ENCODE results near the gene KRT85.
A peak's percentile ranks its signal among the peaks of the same experiment; 100 is the strongest.

Gene KRT85

GRCh38 chr12:52364901-52365489 is 2.3 kb downstream of the KRT85 start:
- no peak for DNase-seq

DNA sequence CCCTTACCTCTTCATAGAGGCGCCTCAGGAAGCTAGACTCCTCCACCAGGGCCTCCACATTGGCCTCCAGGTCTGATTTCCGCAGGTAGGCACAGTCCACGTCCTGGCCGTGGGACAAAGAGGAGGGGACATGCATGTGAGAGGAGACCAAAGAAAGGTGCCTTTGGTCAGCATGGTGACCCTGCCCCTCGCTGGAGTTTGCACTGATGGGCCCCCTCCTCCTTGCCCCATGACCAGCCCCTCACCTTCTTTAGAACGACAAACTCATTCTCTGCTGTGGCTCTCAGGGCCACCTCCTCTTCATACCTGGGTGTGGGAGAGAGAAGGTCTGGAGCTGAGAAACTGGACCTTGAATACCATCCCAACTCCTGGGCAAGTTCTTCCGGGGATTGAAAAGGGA is 3.2 kb downstream of the KRT85 start:
- DNase-seq, result no peak

DNA sequence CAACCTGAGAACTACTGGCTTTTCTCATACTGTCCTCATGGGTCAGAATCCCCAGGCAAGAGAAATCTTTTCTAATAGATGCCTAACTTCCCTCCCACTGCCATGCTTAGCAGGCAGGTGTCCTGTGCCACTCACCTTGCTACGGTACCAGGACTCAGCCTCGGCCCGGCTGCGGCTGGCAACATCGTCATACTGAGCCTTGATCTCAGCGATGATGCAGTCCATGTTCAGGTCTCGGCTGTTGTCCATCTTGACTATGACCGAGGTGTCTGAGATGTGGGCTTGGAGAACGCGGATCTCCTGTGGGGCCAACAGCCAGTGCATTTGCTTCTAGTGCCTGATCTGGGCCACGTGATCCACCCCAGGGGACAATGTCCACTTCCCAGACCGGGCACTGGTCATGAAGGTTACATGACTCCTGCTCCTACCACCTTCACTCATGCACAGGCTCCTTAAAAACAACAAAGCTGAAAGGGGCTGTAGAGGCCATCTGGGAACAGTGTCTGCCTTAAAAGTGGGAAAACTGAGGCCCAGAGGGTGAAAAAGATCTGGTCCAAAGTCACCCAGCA is 4.1 kb downstream of the KRT85 start:
- DNase-seq, result no peak

- no peak for DNase-seq
Measured at GRCh38 chr12:52362118-52362726, 5.1 kb downstream of the KRT85 start.

DNA sequence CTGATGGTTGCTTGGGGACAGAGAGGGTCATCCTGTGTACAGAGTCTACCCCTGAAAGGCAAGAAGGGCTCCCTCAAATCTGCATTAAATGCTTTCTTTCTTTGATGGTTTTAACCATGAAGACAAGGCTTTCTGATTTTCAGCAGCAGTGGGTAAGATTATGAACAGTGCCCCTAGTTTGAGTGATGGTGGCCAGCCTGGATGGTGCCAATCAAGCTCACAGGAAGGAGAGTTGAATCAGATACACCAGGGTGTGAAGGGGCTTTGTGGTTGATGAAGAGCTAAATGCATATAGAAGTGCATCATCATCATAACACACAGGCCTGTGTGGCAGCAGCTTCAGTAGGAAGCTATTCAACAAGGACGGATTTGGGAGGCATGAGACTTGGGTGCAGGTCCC is 5.7 kb downstream of the KRT85 start:
- no peak for DNase-seq

DNA sequence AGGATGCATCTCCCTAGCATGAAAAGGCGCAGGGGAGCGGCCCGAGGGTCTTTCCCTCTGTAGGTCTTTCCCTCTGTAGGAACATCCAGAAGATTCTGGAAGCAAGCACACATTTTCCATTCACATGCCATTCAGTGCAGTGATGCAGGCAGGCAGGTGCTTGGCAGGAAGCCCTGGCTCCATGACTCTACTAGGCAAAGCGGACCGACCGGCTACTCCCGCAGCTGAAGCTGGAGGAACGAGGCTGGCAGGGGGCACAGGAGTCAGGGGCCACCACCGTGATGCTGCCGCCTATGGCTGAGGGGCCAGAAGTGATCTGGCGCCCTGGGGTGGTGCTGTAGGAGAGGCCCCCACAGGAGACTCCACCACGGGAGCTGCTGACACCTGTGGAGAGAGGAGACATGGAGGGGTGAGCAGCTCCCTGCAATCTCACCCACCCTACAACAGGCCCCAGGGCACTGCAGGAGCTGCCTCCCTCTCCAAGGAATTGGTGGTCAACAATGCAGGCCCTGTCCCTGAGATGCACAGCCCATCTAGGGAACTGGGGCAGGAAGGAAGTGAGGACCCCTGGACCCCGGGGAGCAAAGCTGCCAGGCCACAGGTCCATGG is 6.5 kb downstream of the KRT85 start:
- DNase-seq, result no peak

- no peak for DNase-seq
Measured at GRCh38 chr12:52360106-52360662, 7.1 kb downstream of the KRT85 start.

- DNase-seq, result no peak
Measured at GRCh38 chr12:52359621-52360061, 7.6 kb downstream of the KRT85 start.

- DNase-seq, result peak; percentile 70
Measured at GRCh38 chr12:52358575-52359350, 8.5 kb downstream of the KRT85 start.

DNA sequence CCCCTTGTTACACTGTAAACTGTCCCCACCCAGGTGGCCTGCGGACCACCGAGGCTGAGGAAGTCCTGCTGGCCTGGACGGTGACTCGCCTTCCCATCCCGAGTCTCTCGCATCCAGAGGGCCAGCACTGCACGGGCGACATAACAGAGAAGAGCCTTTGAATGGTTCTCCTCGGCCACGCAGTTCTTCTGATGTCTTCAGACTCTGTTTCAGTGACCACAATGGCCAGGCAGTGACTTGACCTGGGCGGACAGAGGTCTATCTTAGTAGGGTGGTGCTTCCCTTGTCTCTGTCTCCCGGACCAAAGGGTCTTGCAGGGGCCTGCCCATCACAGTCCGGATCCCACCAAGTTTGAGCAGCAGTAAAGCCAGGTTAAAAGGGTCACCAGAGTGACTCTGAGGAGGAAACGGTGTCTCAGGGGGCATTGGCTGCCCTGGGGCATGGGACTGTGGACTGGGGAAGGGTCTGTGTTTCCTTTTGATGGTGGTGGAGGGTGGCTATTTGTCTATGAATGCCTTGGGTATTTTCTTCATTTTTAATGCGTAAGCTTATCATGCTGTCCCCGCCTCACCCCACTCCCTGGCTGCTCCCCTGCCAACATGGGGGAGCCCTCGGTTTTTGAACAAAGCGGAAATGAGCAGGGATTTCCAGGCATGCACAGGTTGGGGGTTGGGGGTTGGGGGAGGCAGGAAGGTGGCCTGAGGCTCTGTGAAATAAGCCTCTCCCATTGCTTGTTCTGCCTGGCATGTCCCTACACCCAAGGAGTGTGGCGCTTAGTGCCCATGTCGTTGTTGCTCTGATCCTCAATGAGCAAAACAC is 10.3 kb downstream of the KRT85 start:
- no peak for DNase-seq

GRCh38 chr12:52356031-52356761 is 11.1 kb downstream of the KRT85 start:
- DNase-seq, result no peak

GRCh38 chr12:52355176-52355575 is 12.1 kb downstream of the KRT85 start:
- DNase-seq, result no peak

GRCh38 chr12:52354200-52354599 is 13.1 kb downstream of the KRT85 start:
- no peak for DNase-seq

DNA sequence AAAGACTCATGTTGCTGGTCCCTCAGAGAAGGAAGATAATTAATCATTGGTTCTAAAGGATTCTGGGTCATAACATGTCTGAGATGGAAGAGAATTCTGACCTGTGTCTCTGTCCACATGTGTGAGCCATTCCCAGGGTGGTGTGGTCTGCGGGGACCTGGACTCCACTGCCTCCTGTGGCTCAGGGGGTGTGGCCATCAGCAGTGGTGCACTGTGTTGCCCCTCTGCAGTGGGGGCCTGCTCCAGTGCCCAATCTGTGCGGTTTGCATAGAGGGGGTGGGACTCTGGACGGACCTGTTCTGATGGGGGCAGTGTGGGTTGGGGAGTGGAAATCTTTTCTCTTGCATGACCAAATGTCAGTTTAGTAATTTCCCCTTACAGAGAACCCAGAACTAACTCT is 13.5 kb downstream of the KRT85 start:
- no peak for DNase-seq

- no peak for DNase-seq
Measured at GRCh38 chr12:52352951-52353350, 14.3 kb downstream of the KRT85 start.

- peak; percentile 68 for DNase-seq
Measured at GRCh38 chr12:52351196-52352059, 15.9 kb downstream of the KRT85 start.

DNA sequence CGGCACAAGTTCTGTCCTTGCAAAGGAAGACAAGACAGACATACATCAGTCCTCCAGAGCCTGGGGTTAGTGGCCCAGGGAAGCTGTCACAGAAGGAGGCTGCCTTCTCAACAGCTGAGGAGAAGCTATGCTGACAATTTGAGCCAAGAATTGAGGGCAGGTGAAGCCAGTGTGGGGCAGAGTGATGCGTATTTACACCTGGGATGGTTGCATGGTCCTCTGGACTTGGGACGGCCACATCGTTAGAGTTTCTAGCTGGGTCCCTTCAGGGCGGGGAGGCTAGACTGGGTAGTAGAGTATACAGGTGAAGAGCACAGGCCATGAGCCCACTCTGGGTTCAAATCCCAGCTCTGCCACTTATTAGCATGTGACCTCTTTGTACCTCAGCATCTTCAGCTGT is 16.5 kb downstream of the KRT85 start:
- no peak for DNase-seq

GRCh38 chr12:52350021-52350620 is 17.2 kb downstream of the KRT85 start:
- DNase-seq, result no peak

DNA sequence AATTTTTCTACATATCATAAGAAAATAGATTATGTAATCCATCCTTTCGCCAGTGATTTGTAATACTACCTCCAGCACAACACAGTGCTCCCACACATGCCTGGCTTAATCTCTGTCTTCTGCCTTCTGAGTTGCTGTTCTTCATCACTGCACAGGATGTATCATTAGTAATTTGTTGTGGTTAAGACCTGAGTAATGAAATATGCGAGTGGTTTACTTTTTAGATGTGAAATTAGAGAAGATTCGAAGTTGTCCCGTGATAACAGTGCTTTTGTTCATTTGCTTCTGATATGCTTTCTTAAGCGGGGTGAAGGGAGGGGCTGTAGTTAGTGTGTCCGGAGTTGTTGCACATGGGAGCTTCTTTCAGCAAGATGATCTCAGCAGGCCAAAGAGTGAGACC is 18.1 kb downstream of the KRT85 start:
- no peak for DNase-seq
